GM19467 (cell line): Measurements from ENCODE around the gene S100A6.
"Not testable (repeated sequence)": the region's sequence is repeated elsewhere in the genome, so short reads cannot be mapped to it uniquely, and the experiment has no call there.

Experiments
- ATAC-seq: cut with Tn5 transposase; IDR thresholded peaks from one replicate; pipeline ENCODE4 v1.9.1; 2021; ENCODE audit warnings: mild to moderate bottlenecking, moderate library complexity; ENCODE audit not compliant: unreplicated experiment

The S100A6 gene

DNA sequence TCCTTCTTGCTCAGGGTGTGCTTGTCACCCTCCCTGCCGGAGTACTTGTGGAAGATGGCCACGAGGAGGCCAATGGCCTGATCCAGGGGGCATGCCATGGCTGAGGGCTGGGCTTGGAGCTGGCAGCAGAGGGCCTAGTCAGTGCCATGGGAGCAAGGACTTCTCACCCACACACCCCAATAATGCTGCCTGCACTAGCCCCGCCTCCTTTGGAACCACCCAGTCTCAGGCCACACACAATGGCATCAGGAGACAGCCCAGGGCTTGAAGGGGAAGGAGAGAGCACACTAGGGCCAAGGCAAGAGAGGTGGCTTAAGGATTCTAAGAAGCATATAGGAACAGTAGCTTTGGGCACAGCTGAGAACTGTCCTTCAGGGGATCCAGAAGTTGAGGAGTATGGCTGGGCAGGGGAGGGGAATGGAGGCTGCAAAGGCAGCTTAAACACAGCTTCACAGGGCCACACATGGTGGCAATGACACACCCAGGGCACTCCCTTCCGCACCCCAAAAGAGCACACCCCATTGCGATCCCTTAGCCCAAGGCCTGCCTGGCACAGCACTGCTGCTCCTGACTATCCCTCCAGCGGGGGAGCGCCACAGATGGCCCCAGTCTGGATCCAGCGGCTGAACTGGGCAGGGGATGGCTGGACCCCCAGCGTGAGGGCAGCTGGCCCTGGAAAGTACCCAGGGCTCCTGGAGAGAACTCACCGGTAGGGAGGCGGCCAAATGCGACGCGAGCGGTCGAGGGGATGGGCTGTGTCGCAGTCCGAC lies at the start of gene S100A6:
Gene S100A6, minus strand, starts transcription at position 750 of the 770 bp plus-strand sequence. Its CDS starts 652 bp downstream, at position 98.
- ATAC-seq, result no peak

- ATAC-seq, result no peak
These were observed 49.2 kb upstream of the S100A6 start for GRCh38 chr1:153585006-153585405.

GRCh38 chr1:153583976-153584375 lies 48.2 kb upstream of the S100A6 start:
- ATAC-seq, result no peak

DNA sequence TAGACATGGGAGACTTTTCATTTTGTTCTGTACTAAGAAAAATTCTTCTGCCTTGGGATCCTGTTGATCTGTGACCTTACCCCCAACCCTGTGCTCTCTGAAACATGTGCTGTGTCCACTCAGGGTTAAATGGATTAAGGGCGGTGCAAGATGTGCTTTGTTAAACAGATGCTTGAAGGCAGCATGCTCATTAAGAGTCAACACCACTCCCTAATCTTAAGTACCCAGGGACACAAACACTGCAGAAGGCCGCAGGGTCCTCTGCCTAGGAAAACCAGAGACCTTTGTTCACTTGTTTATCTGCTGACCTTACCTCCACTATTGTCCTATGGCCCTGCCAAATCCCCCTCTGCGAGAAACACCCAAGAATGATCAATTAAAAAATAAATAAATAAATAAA lies 47.7 kb upstream of the S100A6 start:
- not testable (repeated sequence) for ATAC-seq

GRCh38 chr1:153582836-153583235 lies 47.0 kb upstream of the S100A6 start:
- not testable (repeated sequence) for ATAC-seq

- no peak for ATAC-seq
These were observed 43.1 kb upstream of the S100A6 start for GRCh38 chr1:153578936-153579335.

- ATAC-seq, result no peak
These were observed 42.7 kb upstream of the S100A6 start for GRCh38 chr1:153578490-153578889.

DNA sequence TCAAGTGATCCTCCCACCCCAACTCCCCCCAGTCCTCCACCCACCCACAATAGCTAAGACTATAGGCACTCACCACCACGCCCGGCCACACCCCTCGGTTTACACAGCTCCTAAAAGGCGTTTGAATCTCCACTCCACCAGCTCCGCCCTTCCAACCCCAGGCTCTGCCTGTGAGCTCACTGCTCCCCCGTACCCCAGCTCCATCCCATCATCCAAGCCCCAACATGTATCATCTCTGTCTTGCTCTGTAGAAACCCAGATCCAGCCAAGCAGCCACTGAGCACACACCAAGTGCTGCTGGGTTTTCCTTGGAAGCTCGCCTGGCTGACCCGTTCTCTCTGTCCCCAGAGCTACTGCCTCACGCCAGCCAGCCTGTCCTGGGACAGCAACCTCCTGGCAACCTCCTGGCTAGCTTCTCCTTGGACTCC lies 41.8 kb upstream of the S100A6 start:
- no peak for ATAC-seq

- no peak for ATAC-seq
These were observed 41.3 kb upstream of the S100A6 start for GRCh38 chr1:153577138-153577537.

GRCh38 chr1:153575497-153575896 lies 39.7 kb upstream of the S100A6 start:
- ATAC-seq, result not testable (repeated sequence)

GRCh38 chr1:153575081-153575491 lies 39.3 kb upstream of the S100A6 start:
- ATAC-seq, result not testable (repeated sequence)

GRCh38 chr1:153573351-153573750 lies 37.6 kb upstream of the S100A6 start:
- ATAC-seq, result no peak

DNA sequence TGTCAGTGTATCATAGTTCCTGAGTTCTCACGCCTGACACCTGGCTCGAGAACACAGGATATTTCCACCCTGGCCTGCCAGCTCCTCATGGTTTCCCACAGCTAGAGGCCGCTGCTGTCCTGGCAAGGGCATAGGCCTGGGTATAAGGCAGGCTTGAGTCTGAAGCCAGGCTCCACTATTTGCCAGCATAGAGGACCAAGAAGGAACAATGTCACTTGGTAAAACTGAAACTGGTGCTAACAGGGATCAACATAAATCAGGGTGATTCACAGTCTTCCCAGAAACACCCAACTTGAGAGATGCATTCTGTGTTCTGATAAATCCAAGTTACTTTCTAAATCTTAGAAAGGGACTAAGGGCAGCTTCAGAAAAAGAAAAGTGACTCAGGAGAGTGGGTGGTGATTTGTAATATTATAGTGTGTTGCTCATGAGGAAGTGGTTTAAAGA lies 36.8 kb upstream of the S100A6 start:
- ATAC-seq, result peak; percentile 67

DNA sequence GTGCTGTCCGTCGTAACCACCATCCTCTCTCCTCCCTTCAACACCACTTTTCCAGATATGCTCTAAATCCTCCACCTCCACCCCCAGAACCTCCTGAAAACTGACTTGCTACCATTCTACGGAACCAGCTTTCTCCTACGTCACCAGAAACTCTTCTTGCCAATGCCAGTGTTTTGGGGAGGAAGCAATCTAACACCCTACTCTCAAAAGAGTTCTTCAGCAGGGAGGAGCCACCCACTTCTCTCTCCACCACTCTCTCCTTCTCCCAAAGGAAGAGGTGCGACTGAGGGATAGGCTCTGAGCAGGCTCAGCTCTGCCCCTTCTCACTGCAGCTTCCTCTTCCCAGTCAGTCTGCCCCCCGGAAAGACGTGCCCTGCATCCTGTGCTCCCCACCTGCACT lies 35.9 kb upstream of the S100A6 start:
- no peak for ATAC-seq

DNA sequence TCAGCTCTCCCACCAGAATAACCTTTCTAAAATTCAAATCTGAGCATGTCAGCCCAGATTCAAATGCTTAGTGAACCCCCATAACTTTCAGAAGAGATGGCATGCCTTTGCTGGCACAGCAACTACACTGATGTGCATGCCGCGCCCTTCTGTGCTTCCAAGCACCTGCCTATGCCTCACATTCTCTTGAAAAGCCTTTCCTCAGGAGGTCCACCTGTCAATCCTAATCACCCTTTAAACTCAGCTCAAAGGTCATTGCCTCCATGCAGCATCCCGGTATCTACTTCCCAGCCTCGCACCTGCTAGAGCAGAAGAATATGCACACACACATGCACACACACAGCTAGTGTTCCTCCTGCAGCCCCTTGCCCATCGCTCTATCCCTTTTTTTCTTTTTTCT lies 35.1 kb upstream of the S100A6 start:
- ATAC-seq, result no peak

- ATAC-seq, result no peak
These were observed 33.7 kb upstream of the S100A6 start for GRCh38 chr1:153569465-153569864.

DNA sequence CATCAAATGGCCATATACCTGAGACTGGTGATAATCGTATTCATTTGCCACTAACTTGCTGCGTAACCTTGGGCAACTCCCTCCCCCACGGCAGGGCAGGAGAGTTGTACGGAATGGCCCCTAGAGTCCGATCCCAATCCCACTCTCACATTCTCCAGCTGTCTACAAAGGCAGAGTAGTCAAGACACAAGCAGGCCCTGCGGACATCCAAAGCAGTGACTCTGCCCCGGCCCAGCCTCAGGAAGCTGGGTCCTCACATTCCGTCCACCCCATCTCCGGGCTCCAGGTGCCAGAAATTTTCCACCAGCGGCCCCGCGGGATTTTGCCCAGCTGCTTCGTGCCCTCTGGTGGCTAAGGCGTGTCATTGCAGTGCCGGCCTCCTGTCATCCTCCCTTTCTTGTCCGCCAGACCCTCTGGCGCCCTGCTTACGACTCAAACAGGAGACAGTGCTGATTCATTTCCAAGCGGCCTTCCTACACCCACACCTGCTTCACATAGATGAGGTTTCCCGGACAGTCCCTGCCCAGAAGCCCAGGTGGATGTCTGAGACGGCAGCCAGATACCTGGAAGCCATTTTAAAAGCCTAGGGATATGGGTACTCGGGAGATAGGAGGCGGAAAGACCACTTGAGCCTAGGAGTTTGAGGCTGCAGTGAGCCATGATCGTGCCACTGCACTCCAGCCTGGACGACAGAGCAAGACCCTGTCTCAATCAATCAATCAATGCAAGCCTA lies 32.7 kb upstream of the S100A6 start:
- no peak for ATAC-seq

DNA sequence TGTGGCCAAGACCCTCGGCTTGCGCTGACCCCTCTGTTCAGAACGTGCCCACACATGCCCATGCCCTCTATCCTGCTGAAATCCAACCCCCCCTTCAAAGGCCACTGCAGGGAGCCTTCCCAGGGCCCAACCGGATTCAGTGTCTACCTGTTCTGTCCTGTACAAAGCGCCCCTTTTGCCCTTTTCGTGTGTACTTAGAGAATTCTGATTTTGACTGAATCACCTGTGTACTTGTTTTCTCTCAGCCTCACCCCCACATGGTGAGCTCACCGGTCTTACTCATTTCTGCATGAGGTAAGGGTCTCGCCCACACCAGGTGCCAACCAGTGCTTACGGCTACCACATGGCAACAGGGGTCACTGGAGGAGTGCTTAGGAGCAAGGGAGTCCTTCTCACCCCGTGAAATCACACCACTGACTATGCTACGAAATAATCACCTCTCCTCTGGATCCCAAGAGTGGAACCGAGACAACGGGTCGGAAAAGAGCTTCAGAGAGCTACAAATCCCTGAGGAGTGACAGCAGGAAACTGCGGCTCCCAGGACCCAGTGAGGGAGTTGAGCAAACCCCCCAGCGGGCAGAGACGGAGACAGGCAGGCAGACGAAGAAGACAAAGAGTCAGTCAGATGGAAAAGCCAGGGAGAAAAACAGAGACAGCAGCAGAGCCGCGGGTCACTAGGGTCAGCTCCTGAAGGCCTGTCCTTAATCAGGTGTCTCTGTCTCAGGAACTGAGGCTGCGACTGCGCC lies 32.0 kb upstream of the S100A6 start:
- no peak for ATAC-seq

- ATAC-seq, result no peak
These were observed 30.9 kb upstream of the S100A6 start for GRCh38 chr1:153566414-153567371.
